HG03135 (cell line): ENCODE results near the gene TMEM151A.

Source experiments
- ATAC-seq: cut with Tn5 transposase; IDR thresholded peaks from one replicate; pipeline ENCODE4 v1.9.1; 2021; ENCODE audit warnings: mild to moderate bottlenecking, moderate library complexity; ENCODE audit not compliant: unreplicated experiment

Gene TMEM151A

DNA sequence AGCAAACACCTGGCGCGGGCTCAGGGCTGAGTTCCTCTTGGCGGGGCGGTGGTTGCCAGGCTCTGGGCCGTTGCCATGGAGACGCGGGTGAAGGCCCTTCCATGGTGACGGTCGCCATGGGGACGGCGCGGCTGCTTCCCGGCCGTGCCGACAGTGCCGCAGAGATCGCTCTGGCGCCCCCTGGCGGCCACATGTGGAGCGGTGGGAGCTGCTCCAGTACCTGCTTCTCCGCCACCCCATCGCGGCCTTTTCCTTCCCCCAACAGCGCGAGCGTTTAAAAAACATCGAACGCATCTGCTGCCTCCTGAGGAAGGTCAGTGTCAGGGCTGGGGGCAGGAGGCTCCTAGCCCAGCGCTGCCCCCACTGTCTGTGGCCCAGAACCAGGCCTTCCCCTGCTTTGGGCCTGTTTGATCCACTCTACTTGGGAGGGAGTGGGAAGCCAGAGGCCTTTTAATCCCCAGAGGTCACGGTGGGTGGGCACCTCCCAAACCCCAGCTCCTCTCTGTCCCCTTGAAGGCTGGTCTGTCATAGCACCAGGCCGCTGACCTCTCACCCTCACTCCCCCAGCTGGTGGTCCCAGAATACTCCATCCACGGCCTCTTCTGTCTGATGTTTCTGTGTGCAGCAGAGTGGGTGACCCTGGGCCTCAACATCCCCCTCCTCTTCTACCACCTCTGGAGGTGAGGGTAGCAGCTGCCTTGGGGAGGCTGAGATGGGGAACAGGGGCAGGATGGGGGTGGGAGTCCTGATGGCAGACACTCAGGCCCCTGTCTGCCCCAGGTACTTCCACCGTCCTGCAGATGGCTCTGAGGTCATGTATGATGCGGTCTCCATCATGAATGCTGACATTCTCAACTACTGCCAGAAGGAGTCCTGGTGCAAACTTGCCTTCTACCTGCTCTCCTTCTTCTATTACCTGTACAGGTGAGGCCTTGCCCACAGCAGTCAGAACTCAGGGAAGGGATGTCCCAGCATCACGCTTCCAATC lies 8.9 kb upstream of the TMEM151A start:
- peak; percentile 84 for ATAC-seq

DNA sequence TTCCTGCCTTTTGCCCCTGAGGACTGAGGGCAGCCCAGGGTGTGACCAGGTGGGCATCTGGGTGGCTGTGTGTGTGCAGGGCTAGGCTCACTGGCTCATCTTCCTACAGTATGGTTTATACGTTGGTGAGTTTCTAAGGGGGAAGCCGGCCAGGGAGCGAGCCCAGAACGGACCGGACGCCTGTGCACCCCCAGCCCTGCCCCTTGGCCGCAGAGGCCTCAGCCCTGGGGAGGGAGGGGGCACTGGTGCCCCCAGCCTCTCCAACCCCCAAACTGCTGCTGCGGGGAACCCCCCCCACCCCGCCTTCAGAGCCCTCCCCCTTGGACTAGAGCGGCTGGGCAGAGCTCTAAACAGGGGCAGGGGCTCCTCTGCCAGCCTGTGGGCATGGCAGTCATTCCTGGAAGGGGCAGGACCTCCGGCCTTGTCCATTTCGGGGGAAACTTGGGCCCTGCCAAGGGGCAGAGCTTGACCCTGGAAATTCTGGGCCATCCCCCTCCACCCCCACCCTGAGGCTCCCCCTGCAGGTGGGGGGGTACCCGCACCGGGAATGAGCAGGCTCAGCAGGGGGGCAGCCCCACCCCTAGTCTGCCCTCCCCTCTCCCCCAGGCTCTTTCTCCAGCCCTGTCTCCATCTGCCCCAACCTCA lies 8.1 kb upstream of the TMEM151A start:
- no peak for ATAC-seq

DNA sequence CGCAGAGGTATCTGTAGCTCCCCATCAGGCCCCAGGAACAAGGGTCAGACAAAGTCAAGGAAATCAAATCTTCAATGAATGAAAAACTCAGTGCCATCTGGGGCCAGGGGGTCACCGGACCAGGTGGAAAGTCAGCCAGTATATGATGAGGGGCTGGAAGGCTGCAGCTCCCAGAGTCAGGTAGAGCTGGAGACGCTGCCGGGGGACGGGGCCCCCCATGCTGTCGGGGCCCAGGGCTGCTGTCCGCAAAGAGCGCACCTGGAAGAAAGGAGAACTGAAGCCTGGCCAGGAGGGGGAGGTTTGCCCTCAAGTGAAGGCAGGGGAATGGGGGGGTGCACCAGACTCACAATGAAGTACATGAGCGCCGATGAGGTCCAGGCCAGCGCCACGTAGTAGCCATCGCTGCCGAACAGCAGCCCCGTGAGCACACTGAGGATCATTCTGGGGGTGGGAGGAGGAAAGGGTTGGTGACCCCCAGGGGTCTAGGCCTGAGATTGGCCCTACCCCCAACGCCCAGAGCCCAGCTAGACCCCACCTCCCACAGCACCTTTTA lies 7.1 kb upstream of the TMEM151A start:
- no peak for ATAC-seq

DNA sequence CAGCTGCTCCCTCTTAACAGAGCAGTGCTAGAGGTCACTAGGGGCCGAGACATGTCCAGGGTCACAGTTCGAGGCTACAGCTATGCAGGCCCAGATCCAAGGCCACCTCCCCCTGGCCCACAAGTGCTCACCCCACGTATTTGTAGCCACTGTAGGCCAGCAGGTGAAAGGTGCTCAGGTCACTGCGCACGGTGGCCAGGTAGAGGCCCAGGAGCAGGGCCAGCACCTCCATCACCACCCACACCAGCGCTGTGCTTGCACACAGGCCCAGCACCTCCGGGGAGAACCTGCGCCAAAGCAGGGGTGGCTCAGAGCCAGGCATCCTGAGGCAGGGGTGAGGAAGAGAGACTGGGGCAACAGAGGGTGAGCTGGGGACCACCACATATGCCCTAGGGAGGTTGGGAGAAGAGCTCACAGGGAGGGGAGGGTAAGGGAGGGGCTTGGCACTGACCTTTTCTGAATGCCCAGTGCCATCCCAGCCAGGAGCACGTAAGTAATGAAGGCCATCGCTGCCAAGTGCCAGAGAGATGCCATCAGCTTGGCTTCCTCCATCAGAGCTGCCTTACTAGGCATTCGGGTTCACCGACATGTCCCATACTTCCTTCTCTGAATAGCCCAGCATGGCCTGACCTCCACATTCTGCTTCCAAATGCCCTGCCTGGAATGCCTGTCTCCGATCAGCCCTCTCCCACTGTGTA lies 6.3 kb upstream of the TMEM151A start:
- no peak for ATAC-seq

DNA sequence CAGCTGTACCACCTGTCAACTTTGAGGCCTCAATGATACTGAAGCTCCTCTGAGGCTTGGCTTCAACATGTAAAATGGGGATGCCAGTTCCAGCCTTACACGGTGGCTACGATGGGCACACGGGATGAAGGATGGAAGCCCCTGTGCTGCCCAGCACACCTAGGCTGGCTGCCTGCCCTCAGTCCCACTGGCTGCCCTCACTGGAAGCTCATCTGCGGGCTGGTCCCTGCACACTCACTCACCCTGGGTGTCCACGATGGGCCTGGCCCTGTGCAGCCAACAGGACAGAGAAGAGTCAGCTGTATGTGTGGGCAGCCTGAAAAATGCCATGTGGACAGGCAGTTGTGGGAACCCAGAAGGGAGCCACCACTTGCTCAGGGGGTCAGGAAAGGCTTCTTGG lies 5.0 kb upstream of the TMEM151A start:
- ATAC-seq, result no peak

DNA sequence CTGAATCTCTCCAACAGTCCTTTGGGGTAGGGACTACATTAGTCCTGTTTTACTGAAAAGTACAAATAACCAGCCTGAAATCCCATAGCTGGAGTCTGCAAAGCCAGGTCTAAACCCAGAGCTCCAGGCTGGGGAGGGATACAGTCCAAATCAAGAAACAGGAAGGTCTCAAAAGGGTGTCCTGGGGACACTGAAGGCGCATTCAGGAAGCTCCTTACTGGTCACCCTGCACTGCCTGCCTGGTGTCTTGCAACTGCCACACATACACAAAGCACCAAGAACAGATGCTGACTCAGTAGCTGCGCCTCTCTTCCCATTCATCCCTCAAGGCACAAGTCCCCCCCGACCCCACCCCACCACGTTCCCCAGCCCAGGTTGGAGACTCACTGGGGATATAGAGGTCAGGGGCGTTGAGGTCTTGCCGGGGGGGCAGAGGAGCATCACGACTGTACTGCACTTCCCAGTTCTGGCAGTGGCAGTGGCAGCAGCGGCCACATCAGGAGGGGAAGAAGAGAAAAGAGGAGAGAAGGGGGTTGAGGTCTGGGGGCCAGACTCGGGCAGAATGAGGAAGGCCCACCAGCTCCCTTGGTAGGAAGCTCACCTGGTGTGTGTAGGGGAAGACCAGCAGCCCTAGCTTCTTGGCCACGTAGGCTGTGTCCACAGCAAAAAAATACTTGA lies 4.3 kb upstream of the TMEM151A start:
- ATAC-seq, result no peak

DNA sequence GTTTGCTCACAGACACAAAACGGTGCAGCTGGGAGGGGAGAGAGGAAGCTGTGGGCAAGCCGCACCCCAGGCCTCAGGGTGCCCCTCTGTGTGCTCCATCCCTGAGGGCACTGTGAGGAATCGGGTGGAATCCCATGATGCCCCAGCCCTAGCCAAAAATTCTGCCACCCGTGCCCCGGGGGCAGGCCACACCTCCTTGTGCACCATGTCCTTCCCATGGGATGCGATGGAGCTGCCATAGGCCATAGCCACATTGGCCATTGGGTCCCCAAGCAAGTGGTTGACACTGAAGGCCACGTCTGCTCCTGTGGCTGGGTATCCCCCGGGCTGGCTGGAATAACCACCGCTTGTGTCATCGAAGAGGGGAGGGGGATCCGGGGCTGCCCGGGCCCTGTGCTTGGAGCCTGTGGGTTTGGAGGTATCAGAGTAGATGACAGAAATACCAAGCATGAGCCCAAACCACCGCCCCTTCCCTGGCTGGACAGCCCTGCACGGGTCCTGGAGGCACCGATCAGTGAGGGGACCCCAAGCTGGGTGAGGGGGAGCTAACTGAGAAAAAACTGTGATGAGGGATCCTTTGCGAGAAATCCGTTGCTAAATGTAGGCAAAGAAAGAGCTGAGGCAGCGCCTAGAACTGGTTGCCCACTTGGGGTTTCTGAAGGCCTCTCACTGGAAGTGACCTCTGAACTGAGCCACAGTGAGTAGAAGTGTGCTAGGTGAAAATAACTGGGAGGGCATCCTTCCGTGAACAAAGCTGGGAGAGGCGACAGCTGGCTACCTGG lies 3.6 kb upstream of the TMEM151A start:
- no peak for ATAC-seq

DNA sequence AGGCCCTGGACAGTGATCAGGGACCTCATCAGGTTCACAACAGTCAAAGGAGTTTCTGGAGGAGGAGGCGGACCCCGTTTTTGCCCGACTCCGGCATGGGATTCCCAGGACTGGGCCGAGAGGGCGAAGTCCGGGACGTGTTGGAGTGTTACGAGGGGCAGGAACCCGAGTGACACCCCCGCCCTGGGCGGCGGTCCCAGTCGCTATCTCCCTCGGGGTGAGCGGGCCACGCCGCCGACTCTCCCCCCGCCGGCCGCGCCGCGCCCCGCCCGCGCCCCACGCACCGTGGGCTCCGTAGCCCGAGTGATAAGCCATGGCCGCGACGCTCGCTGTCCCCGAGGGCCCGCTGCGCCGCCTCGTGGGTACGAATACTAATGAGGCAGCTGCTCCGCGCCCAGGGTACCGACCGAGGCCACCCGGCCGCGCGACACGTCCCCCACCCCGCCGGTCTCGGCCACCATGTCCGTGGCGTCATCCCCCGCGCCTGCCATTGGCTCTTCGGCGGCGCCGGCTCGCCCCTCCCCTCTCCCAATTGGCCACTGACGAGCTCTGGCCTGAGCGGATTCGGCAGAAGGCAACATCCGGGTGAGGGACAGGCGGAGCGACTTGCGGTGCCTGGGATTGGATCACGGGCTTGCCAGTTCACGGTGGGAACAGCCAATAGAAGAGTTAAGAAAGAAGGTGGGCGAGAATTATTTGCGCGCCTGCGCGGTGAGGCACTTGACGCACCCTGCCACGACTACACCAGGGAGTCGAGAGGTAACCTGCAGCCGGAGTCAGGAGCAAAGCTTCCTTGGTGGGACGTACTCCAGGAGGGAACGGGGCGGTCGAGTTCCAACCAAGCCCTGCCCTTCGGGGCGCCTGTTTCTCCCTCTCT lies 2.8 kb upstream of the TMEM151A start, which contains the start of gene YIF1A:
Gene YIF1A, minus strand, starts transcription at position 473 of the 877 bp plus-strand sequence. Its CDS starts 158 bp downstream, at position 315.
- ATAC-seq, result peak; percentile 85

DNA sequence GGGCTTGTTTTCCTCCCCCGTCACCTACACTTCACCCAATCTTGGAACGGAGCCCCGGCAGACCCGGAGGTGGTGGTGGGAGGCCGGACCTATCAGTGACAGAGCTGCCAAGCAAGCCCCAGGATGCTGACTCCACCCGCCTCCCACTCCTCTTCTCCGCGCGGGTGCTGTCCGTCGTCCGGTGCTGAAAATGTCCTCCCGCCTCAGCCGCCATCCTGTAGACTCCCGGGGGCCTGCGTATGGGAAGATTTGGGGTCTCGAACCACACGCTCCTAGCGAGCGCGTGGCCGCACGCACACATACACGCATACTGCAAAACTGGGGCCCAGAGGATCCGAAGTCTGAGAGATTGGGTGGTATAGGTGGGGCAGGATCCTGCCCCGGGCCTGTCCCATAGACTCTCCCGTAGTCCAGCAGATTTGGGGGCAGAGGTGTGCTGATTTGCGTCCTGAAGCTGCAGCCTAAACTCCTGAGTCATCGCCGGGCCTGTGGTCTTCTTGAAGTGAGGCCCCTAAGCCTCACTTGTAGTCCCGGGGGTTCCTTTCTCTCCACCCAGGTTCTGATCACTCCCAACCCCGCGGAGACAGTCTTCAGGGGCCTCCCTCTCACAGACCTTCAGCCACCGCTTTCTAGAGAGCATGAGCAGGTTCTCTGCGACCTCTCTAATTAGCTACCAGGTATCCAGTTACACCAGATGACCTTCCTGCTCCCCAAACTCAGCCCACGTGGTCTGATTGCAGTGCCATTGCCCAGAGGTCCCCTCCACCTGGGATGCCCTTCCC lies 2.0 kb upstream of the TMEM151A start:
- ATAC-seq, result peak; percentile 39

DNA sequence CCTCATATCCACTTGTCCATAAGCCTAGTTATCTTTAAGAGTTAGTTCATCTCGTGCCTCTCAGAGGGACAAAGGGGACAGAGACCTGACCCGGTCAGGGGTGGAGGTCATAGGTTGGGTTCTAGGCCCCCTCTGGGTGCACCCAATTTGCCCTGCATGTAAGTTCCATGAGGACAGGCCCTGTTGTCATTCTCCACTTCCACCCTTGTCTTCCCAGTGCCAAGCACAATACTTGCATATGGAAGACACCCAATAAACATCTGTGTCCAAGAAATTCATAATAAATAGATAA lies 1.4 kb upstream of the TMEM151A start:
- no peak for ATAC-seq

DNA sequence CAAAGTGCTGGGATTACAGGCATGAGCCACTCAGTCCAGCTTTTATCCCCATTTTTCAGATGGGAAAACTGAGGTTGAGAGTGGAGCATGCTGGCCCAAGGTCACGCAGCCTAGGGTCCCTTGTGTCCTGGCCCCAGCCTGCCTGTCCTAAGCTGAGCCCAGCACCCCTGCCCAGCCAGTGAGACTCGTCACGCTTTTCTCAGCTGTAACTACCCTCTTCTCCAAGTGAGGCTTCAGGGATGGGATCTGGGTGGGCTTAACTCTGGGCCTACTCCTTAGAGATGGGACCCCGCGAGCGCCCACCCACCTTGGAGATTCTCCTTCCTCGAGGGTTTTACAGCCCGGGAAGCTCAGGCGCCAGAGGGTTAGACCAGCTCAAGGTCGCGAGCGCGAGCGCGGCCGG lies 390 bp upstream of the TMEM151A start:
- ATAC-seq, result no peak

DNA sequence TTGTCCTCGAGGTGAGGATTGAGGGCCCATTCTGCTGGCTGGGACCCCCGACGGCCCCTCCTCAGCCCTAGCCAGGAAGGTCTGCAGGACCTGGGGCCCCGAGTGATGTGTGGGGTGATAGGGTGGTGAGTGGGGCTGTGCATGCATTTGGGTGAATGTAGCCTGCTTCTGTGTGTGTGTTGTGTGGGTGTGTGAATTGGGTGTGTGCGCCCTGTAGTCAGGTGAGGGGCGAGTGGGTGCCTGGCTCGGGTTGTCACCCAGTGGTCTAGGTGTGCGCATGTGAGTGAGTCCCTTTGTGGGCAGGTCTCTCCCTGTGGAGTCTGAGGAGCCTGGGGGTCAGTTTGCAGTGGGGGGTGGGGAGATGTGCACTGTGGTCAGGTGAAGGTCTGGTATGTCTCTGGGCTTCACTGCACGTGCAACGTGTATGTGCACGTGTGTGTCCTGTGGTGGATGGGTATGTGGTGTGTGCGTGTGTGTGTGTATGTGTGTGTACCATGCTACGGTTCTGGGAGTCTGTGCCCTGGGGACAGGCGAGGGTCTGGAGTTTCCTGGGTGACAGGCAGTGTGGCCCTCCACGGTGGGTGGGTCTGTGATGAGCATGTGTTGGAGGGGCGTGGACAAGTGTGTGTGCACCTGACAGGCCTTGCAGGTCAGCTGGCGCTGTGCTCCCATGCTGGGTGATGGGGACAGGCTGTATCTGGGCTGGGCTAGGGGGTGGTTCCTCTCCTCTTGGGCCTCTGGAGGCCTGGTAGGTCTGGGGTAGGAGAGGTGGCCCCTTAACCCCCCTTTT lies 1.0 kb downstream of the TMEM151A start:
- ATAC-seq, result no peak

DNA sequence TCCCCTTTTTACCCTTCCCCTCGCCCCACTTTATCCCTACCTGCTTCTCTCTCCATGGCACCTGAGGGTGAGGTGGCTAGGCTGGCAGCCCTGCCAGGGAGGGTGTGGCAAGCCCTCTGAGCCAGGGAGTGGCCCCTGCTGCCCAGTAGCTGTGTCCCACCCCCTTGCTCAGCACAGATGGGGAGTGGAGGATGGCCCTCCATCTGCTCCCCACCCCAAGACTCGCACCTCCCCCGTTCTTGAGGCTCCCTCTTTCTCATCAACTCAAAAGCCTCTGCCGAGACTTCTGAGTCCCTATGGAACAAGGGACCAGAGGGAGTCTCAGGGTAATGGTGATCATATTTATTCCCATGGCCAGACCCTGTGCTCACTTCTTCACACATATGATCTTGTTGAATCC lies 1.7 kb downstream of the TMEM151A start:
- ATAC-seq, result no peak

DNA sequence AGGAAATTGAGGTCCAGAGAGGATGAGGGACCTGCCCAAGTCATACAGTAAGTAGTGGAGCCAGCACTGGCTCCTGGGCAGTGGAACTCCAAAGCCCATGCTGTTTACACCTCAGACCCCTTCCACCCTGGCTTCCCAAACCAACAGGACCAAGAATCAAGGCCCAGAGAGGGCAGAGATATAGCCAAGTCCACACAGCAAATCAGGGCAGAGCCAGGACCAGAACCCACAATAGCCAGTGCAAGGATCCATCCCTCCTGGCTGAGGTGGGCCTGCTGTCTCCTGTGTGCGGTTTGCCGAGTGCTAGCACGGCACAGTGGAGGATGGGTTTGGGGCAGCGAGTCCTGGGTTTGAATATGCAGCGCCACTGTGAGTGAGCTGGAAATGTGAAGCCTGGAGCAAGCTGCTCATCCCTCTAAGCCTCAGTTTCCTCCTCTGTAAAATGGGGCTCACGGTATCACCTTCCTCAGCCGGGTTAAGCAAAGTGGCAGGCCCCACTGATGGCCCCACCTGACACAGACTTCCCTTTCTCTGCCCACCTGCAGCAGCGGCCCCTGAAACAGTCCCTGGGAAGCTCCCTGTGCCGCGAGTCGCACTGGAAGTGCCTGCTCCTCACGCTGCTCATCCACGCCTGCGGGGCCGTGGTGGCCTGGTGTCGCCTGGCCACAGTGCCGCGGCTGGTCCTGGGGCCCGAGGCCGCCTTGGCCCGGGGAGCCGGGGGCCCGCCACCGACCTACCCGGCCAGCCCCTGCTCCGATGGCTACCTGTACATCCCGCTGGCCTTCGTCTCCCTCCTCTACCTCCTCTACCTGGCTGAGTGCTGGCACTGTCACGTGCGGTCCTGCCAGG lies 2.3 kb downstream of the TMEM151A start:
- ATAC-seq, result no peak

DNA sequence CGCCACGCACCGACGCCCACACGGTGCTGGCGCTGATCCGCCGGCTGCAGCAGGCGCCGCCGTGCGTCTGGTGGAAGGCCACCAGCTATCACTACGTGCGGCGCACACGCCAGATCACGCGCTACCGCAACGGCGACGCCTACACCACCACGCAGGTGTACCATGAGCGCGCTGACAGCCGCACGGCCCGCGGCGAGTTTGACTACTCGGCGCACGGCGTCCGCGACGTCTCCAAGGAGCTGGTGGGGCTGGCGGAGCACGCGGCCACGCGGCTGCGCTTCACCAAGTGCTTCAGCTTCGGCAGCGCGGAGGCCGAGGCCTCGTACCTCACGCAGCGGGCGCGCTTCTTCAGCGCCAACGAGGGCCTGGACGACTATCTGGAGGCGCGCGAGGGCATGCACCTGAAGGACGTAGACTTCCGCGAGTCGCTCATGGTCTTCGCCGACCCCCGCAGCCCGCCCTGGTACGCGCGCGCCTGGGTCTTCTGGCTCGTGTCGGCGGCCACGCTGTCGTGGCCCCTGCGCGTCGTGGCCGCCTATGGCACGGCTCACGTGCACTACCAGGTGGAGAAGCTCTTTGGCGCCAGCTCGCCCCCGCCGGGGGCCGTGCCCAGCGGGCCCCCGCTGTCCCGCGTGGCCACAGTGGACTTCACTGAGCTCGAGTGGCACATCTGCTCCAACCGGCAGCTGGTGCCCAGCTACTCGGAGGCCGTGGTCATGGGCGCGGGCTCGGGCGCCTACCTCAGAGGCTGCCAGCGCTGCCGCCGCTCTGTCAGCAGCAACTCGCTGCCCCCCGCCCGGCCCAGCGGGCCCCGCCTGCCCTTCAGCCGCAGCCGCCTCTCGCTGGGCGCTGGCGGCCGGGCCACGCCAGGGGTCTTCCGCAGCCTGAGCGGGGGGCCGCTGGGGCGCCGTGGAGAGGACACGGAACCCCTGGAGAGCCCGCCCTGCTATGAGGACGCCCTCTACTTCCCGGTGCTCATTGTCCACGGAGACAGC lies 3.2 kb downstream of the TMEM151A start:
- ATAC-seq, result no peak
